ENCODE data around the gene MOV10.

The MOV10 gene

DNA sequence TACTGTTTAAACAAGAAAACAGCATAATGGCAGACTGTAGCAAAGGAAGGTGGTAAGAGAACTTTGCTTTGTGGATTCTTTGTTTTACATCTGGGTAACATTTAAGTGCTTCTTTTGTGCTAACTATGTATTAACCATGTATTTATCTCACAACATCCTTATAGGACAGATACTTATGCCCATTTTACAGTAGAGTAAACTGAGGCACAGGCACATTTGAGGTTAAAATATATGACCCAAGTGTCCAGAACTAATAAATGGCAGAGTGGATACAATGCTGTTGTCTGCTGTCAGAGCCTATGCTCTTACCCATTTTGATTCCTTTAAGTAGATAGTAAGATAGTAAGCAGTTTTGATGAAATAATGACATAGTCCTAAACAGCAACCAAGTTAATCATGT, 47.6 kb upstream of the MOV10 start:
- no peaks in the 10 kb centered on the region for H3K36me3 ChIP-seq (replicated peaks; ENCODE audit: insufficient read depth, low read length)
- no peaks in the 10 kb centered on the region for H3K9me3 ChIP-seq (replicated peaks; ENCODE audit: insufficient read depth, low read length)
- H3K4me1 ChIP-seq (ENCODE audit: low read length) = no peaks in the 10 kb centered on the region
- peaks cover 92% of the 10 kb centered on the region for H3K79me2 ChIP-seq (ENCODE audit: low read length)
- H3K27ac ChIP-seq (ENCODE audit: low read length) = no peak overlapping the region
- H3K27me3 ChIP-seq (replicated peaks; ENCODE audit: insufficient read depth, low read length) = no peaks in the 10 kb centered on the region
- H4K20me1 ChIP-seq (ENCODE audit: insufficient read depth, low read length) = peaks cover 38% of the 10 kb centered on the region
- peaks cover 8% of the 10 kb centered on the region for H3F3A ChIP-seq (ENCODE audit: insufficient read depth, low read length)
- no peak overlapping the region for H3K4me3 ChIP-seq (ENCODE audit: low read length)
- TF ChIP-seq EZH2 (optimal IDR thresholded peaks at IDR 0.05; ENCODE audit: low read depth, low read length) = no peak
- TF ChIP-seq EZH2phosphoT487 (IDR thresholded peaks at IDR 0.05; ENCODE audit: low read length) = no peak
- TF ChIP-seq, protein P1, sequence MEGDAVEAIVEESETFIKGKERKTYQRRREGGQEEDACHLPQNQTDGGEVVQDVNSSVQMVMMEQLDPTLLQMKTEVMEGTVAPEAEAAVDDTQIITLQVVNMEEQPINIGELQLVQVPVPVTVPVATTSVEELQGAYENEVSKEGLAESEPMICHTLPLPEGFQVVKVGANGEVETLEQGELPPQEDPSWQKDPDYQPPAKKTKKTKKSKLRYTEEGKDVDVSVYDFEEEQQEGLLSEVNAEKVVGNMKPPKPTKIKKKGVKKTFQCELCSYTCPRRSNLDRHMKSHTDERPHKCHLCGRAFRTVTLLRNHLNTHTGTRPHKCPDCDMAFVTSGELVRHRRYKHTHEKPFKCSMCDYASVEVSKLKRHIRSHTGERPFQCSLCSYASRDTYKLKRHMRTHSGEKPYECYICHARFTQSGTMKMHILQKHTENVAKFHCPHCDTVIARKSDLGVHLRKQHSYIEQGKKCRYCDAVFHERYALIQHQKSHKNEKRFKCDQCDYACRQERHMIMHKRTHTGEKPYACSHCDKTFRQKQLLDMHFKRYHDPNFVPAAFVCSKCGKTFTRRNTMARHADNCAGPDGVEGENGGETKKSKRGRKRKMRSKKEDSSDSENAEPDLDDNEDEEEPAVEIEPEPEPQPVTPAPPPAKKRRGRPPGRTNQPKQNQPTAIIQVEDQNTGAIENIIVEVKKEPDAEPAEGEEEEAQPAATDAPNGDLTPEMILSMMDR (IDR thresholded peaks at IDR 0.05; ENCODE audit: low read length) = no peak
- H3K9ac ChIP-seq (ENCODE audit: low read length) = no peak overlapping the region
- DNase-seq = no peak
- H3K9me2 ChIP-seq (replicated peaks; ENCODE audit: insufficient read depth, low read length) = no peaks in the 10 kb centered on the region
- H3K4me2 ChIP-seq (ENCODE audit: low read depth, low read length) = no peak overlapping the region
- H2AFZ ChIP-seq (ENCODE audit: low read length) = no peak overlapping the region

- H3F3A ChIP-seq (ENCODE audit: insufficient read depth, low read length) = no peaks in the 10 kb centered on the region
- H3K9me2 ChIP-seq (replicated peaks; ENCODE audit: insufficient read depth, low read length) = no peaks in the 10 kb centered on the region
- no peak overlapping the region for H2AFZ ChIP-seq (ENCODE audit: low read length)
- no peak overlapping the region for H3K4me2 ChIP-seq (ENCODE audit: low read depth, low read length)
- no peak overlapping the region for H3K27ac ChIP-seq (ENCODE audit: low read length)
- H3K79me2 ChIP-seq (ENCODE audit: low read length) = peaks cover 97% of the 10 kb centered on the region
- H3K36me3 ChIP-seq (replicated peaks; ENCODE audit: insufficient read depth, low read length) = no peaks in the 10 kb centered on the region
- TF ChIP-seq EZH2 (optimal IDR thresholded peaks at IDR 0.05; ENCODE audit: low read depth, low read length) (no peak), EZH2phosphoT487 (IDR thresholded peaks at IDR 0.05; ENCODE audit: low read length) (no peak)
- TF ChIP-seq, protein P1 (IDR thresholded peaks at IDR 0.05; ENCODE audit: low read length) = no peak
- peaks cover 47% of the 10 kb centered on the region for H4K20me1 ChIP-seq (ENCODE audit: insufficient read depth, low read length)
- H3K9me3 ChIP-seq (replicated peaks; ENCODE audit: insufficient read depth, low read length) = no peaks in the 10 kb centered on the region
- no peaks in the 10 kb centered on the region for H3K27me3 ChIP-seq (replicated peaks; ENCODE audit: insufficient read depth, low read length)
- DNase-seq = no peak
- H3K4me1 ChIP-seq (ENCODE audit: low read length) = no peaks in the 10 kb centered on the region
- H3K4me3 ChIP-seq (ENCODE audit: low read length) = no peak overlapping the region
- H3K9ac ChIP-seq (ENCODE audit: low read length) = no peak overlapping the region
Measured at GRCh38 chr1:112628516-112628915, 45.9 kb upstream of the MOV10 start.

DNA sequence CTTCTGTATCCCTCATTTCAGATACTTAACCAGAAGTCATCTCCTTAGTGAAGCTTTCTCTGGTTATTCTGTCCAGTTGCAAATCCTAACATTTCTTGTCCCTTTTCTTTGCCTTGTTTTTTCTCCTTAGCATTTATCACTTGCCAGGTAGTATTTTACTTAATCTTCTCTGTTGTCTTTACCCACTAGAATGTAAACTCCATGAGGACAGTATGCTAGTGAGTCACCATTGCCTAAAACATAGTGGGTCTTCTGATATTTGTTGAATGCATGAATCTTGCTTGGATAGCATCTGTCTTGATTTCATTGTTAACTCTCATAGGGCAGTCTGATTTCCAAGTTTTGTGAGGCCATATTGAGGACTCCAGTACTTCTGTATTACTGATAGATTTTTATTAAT, 45.2 kb upstream of the MOV10 start:
- H3K36me3 ChIP-seq (replicated peaks; ENCODE audit: insufficient read depth, low read length) = no peaks in the 10 kb centered on the region
- H3K9me2 ChIP-seq (replicated peaks; ENCODE audit: insufficient read depth, low read length) = no peaks in the 10 kb centered on the region
- no peak overlapping the region for H3K9ac ChIP-seq (ENCODE audit: low read length)
- H3K4me1 ChIP-seq (ENCODE audit: low read length) = no peaks in the 10 kb centered on the region
- DNase-seq = no peak
- H4K20me1 ChIP-seq (ENCODE audit: insufficient read depth, low read length) = peaks cover 51% of the 10 kb centered on the region
- H2AFZ ChIP-seq (ENCODE audit: low read length) = no peak overlapping the region
- peaks cover 99% of the 10 kb centered on the region for H3K79me2 ChIP-seq (ENCODE audit: low read length)
- H3K4me3 ChIP-seq (ENCODE audit: low read length) = no peak overlapping the region
- no peaks in the 10 kb centered on the region for H3K9me3 ChIP-seq (replicated peaks; ENCODE audit: insufficient read depth, low read length)
- no peaks in the 10 kb centered on the region for H3F3A ChIP-seq (ENCODE audit: insufficient read depth, low read length)
- no peaks in the 10 kb centered on the region for H3K27me3 ChIP-seq (replicated peaks; ENCODE audit: insufficient read depth, low read length)
- H3K4me2 ChIP-seq (ENCODE audit: low read depth, low read length) = no peak overlapping the region
- TF ChIP-seq EZH2phosphoT487 (IDR thresholded peaks at IDR 0.05; ENCODE audit: low read length) (no peak), EZH2 (optimal IDR thresholded peaks at IDR 0.05; ENCODE audit: low read depth, low read length) (no peak)
- H3K27ac ChIP-seq (ENCODE audit: low read length) = no peak overlapping the region

GRCh38 chr1:112633628-112634027, 40.8 kb upstream of the MOV10 start:
- no peak overlapping the region for H3K27ac ChIP-seq (ENCODE audit: low read length)
- H3K36me3 ChIP-seq (replicated peaks; ENCODE audit: insufficient read depth, low read length) = no peaks in the 10 kb centered on the region
- no peak overlapping the region for H3K9ac ChIP-seq (ENCODE audit: low read length)
- H3K4me2 ChIP-seq (ENCODE audit: low read depth, low read length) = no peak overlapping the region
- peaks cover 98% of the 10 kb centered on the region for H3K79me2 ChIP-seq (ENCODE audit: low read length)
- no peak for DNase-seq
- no peaks in the 10 kb centered on the region for H3F3A ChIP-seq (ENCODE audit: insufficient read depth, low read length)
- H3K4me3 ChIP-seq (ENCODE audit: low read length) = no peak overlapping the region
- TF ChIP-seq, protein P1 (IDR thresholded peaks at IDR 0.05; ENCODE audit: low read length) = no peak
- no peak for TF ChIP-seq EZH2phosphoT487 (IDR thresholded peaks at IDR 0.05; ENCODE audit: low read length)
- no peak for TF ChIP-seq EZH2 (optimal IDR thresholded peaks at IDR 0.05; ENCODE audit: low read depth, low read length)
- no peaks in the 10 kb centered on the region for H3K9me3 ChIP-seq (replicated peaks; ENCODE audit: insufficient read depth, low read length)
- H3K4me1 ChIP-seq (ENCODE audit: low read length) = no peaks in the 10 kb centered on the region
- no peaks in the 10 kb centered on the region for H3K27me3 ChIP-seq (replicated peaks; ENCODE audit: insufficient read depth, low read length)
- no peaks in the 10 kb centered on the region for H3K9me2 ChIP-seq (replicated peaks; ENCODE audit: insufficient read depth, low read length)
- H4K20me1 ChIP-seq (ENCODE audit: insufficient read depth, low read length) = peaks cover 56% of the 10 kb centered on the region
- H2AFZ ChIP-seq (ENCODE audit: low read length) = no peak overlapping the region
